Measurements from ENCODE around the gene HOXC5. TPM values are rescaled to one million over a fixed set of nuclear protein-coding genes. Genes with fewer than 3 reads are reported as not detected.

The HOXC5 gene
- total RNA-seq, 1 donor from 2014 or later, result not detected

DNA sequence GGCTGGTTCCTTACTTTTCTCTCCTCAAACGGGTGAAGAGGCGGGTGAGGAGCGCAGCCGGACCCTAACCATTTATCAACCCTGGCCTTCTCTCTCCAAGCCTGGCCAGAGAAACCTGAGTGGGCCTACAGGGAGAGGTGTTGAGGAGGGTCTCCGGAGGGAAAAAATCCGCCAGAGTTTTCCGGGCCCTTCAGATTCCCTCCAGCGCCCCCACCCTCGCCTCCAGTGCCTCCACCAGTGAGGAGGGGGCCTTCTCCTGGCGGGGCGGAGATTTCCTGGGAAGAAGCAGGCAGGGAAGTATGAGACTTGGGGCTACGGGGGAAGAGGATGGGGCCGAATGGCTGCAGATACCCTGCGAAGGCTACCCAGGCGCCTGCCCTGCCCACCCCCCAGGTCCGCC, 1.4 kb upstream of the HOXC5 start:
- H3K36me3 Mint-ChIP-seq (ENCODE audit: unreplicated experiment), result no peaks in the 10 kb centered on the region
- no peak overlapping the region for H3K4me3 Mint-ChIP-seq (ENCODE audit: unreplicated experiment)
- no peak overlapping the region for H3K27ac Mint-ChIP-seq (ENCODE audit: unreplicated experiment)
- TF ChIP-seq, protein P1, sequence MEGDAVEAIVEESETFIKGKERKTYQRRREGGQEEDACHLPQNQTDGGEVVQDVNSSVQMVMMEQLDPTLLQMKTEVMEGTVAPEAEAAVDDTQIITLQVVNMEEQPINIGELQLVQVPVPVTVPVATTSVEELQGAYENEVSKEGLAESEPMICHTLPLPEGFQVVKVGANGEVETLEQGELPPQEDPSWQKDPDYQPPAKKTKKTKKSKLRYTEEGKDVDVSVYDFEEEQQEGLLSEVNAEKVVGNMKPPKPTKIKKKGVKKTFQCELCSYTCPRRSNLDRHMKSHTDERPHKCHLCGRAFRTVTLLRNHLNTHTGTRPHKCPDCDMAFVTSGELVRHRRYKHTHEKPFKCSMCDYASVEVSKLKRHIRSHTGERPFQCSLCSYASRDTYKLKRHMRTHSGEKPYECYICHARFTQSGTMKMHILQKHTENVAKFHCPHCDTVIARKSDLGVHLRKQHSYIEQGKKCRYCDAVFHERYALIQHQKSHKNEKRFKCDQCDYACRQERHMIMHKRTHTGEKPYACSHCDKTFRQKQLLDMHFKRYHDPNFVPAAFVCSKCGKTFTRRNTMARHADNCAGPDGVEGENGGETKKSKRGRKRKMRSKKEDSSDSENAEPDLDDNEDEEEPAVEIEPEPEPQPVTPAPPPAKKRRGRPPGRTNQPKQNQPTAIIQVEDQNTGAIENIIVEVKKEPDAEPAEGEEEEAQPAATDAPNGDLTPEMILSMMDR (IDR thresholded peaks at IDR 0.05; ENCODE audit: partially characterized antibody, unreplicated experiment), result no peak
- H3K27me3 Mint-ChIP-seq (ENCODE audit: unreplicated experiment), result peaks cover 45% of the 10 kb centered on the region
- no peak for DNase-seq
- H3K4me1 Mint-ChIP-seq (ENCODE audit: low read depth, unreplicated experiment), result peaks cover 6% of the 10 kb centered on the region
- H3K9me3 Mint-ChIP-seq (ENCODE audit: unreplicated experiment), result peaks cover 4% of the 10 kb centered on the region

DNA sequence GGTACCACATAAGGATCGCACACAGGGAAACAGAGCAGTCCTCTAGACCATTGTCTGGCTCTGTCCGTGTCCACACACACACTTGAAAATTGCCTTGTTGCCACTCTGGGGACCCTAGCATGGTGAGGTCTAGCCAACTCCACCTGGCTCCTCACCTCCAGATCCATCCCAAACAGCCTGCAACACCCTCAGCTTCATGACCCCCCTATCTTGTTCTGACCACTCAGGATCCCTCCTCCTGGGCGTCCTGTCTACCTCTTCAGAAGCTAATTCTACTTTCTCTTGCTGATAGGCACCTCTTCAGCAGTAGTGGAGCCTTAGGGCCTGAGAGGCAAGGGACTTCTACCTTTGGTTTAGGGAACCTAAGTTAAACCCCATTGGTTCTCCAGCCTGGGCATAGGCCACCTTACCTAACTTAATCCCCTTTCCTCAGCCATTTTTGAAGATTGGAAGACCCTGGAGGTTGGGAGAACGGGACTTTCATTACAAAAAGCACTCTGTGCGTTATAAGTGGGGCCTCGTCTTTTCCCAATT, 697 bp upstream of the HOXC5 start:
- no peak for DNase-seq
- H3K4me3 Mint-ChIP-seq (ENCODE audit: unreplicated experiment), result no peak overlapping the region

DNA sequence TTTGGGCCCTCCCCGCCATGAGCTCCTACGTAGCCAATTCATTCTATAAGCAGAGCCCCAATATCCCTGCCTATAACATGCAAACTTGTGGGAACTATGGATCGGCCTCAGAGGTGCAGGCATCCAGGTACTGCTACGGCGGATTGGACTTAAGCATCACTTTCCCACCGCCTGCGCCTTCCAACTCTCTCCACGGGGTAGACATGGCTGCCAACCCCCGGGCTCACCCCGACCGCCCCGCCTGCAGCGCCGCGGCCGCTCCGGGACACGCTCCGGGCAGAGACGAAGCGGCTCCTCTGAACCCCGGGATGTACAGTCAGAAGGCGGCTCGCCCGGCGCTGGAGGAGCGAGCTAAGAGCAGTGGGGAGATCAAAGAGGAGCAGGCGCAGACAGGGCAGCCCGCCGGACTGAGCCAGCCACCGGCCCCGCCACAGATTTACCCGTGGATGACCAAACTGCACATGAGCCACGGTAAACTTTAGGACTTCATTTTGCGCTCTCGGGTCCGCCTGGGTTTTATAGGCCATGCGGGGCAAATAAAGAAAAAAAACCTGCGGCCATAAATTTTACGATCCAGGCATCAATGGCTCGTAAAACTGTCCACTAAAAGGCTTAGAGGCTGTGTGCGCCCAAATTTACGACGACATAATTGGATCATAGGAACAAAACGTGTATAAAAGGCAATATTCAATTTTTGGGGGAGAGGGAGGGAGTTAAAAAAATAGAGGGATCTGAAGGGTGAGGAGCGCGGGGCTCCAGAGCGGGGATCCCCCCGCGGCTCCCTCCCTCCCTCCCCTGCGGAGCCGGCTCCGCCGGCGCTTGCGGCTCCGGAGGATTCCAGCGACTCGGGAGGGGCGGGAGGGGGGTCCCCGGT, 493 bp downstream of the HOXC5 start:
- peaks cover 6% of the 10 kb centered on the region for H3K4me1 Mint-ChIP-seq (ENCODE audit: low read depth, unreplicated experiment)
- H3K9me3 Mint-ChIP-seq (ENCODE audit: unreplicated experiment), result peaks cover 2% of the 10 kb centered on the region
- DNase-seq, result no peak
- no peak overlapping the region for H3K27ac Mint-ChIP-seq (ENCODE audit: unreplicated experiment)
- TF ChIP-seq, protein P1 (IDR thresholded peaks at IDR 0.05; ENCODE audit: partially characterized antibody, unreplicated experiment), result no peak
- peaks cover 39% of the 10 kb centered on the region for H3K27me3 Mint-ChIP-seq (ENCODE audit: unreplicated experiment)
- no peaks in the 10 kb centered on the region for H3K36me3 Mint-ChIP-seq (ENCODE audit: unreplicated experiment)
- H3K4me3 Mint-ChIP-seq (ENCODE audit: unreplicated experiment), result peak overlapping the region; percentile 55

More for the DNA sequence above, 697 bp upstream of the HOXC5 start:
- Mint-ChIP-seq H3K9me3 (ENCODE audit: unreplicated experiment) (peaks cover 2% of the 10 kb centered on the region), H3K27me3 (ENCODE audit: unreplicated experiment) (peaks cover 42% of the 10 kb centered on the region), H3K4me1 (ENCODE audit: low read depth, unreplicated experiment) (peaks cover 6% of the 10 kb centered on the region), H3K27ac (ENCODE audit: unreplicated experiment) (no peak overlapping the region), H3K36me3 (ENCODE audit: unreplicated experiment) (no peaks in the 10 kb centered on the region)
- TF ChIP-seq, protein P1 (IDR thresholded peaks at IDR 0.05; ENCODE audit: partially characterized antibody, unreplicated experiment), result no peak

DNA sequence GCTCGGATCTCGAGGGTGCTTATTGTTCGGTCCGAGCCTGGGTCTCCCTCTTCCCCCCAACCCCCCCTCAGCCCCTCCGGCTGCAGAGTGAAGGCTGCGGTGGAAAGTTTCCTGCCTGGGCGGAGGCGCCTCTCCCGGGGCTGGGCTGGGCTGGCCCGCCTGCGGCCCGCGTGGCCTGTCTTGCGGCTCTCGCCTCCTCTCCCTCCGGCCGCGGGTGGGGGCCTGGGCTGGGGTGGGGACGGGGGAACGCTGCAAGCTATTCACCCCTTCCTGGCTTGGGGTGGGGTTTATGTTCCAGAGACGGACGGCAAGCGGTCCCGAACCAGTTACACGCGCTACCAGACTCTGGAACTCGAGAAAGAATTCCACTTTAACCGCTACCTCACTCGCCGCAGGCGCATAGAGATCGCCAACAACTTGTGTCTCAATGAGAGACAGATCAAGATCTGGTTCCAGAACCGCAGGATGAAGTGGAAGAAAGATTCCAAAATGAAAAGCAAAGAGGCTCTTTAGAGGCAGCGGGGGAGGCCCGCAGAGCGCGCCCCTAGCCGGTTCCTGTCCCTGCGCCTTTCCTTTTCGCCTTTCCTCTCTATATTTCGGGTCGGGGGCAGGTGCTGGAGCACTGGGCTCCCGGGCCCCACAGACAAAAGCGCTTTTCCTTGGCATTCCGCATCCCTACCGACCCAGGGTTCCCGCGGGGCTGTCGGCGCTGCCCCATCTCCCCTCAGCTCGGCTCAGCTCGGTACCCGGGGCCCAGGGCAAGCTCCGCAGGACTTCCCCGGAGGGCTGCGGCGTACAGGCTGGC, 1.3 kb downstream of the HOXC5 start:
- TF ChIP-seq, protein P1 (IDR thresholded peaks at IDR 0.05; ENCODE audit: partially characterized antibody, unreplicated experiment), result no peak
- Mint-ChIP-seq H3K4me1 (ENCODE audit: low read depth, unreplicated experiment) (peaks cover 4% of the 10 kb centered on the region), H3K9me3 (ENCODE audit: unreplicated experiment) (peaks cover 2% of the 10 kb centered on the region), H3K4me3 (ENCODE audit: unreplicated experiment) (no peak overlapping the region), H3K36me3 (ENCODE audit: unreplicated experiment) (no peaks in the 10 kb centered on the region), H3K27me3 (ENCODE audit: unreplicated experiment) (peaks cover 41% of the 10 kb centered on the region), H3K27ac (ENCODE audit: unreplicated experiment) (no peak overlapping the region)
- no peak for DNase-seq
